Neutrophil (primary cell): ENCODE measurements around the gene CCDC30.

Experiments used
- H3K27ac ChIP-seq: fragments of 200-600 bp; sonication (generic); 2 replicates; pipeline ENCODE4 v1.5.1; 2016; ENCODE audit warnings: mild to moderate bottlenecking, moderate library complexity
- H3K27me3 ChIP-seq: fragments of 200-600 bp; sonication (generic); 2 replicates; pipeline ENCODE4 v1.6.0; 2016; ENCODE audit warnings: mild to moderate bottlenecking
- H3K36me3 ChIP-seq: fragments of 200-600 bp; sonication (generic); 2 replicates; pipeline ENCODE4 v1.5.1; 2017
- H3K4me1 ChIP-seq, 2 experiments: fragments of 200-600 bp in 1 of 2; sonication (generic) in 1 of 2; 1 replicate in 1 of 2; 2 replicates in 1 of 2; pipeline versions ENCODE4 v1.5.1 to v1.6.1; 2013 to 2016; ENCODE audit warnings: low read depth in 1 of 2, low read length in 1 of 2, mild to moderate bottlenecking in 1 of 2, moderate library complexity in 1 of 2; ENCODE audit not compliant: control insufficient read depth in 1 of 2, insufficient read depth in 1 of 2
- H3K4me3 ChIP-seq, 2 experiments: fragments of 200-600 bp in 1 of 2; sonication (generic) in 1 of 2; 1 replicate in 1 of 2; 2 replicates in 1 of 2; pipeline ENCODE4 v1.5.1; 2013 to 2016; ENCODE audit warnings: low read depth in 1 of 2, low read length in 1 of 2, mild to moderate bottlenecking in 1 of 2, moderate library complexity in 1 of 2
- H3K9me3 ChIP-seq: fragments of 200-600 bp; sonication (generic); 2 replicates; pipeline ENCODE4 v1.5.1; 2016
- CTCF ChIP-seq: fragments of 200-600 bp; sonication (generic); IDR thresholded peaks from 2 replicates; pipeline ENCODE4 v1.5.1; 2016; ENCODE audit warnings: antibody characterized with exemption

CCDC30 gene

GRCh38 chr1:42692461-42692860 is 229.4 kb downstream of the CCDC30 start:
- peaks cover 37% of the 10 kb centered on the region for H3K36me3 ChIP-seq
- H3K27me3 ChIP-seq: no peaks in the 10 kb centered on the region
- no peak for TF ChIP-seq CTCF
- H3K9me3 ChIP-seq: no peaks in the 10 kb centered on the region
- no peak overlapping the region for H3K4me3 ChIP-seq
- no peak overlapping the region for H3K27ac ChIP-seq
- H3K4me1 ChIP-seq: no peaks in the 10 kb centered on the region

- Histone ChIP-seq H3K4me1 (no peaks in the 10 kb centered on the region), H3K36me3 (peaks cover 37% of the 10 kb centered on the region), H3K27ac (no peak overlapping the region), H3K27me3 (no peaks in the 10 kb centered on the region), H3K4me3 (no peak overlapping the region), H3K9me3 (no peaks in the 10 kb centered on the region)
- no peak for TF ChIP-seq CTCF
Measured at GRCh38 chr1:42692911-42693310, 229.8 kb downstream of the CCDC30 start.

GRCh38 chr1:42698081-42698813 is 235.2 kb downstream of the CCDC30 start:
- Histone ChIP-seq H3K4me1 (no peaks in the 10 kb centered on the region), H3K9me3 (no peaks in the 10 kb centered on the region), H3K36me3 (peaks cover 81% of the 10 kb centered on the region), H3K27ac (no peak overlapping the region), H3K4me3 (no peak overlapping the region), H3K27me3 (no peaks in the 10 kb centered on the region)
- no peak for TF ChIP-seq CTCF

GRCh38 chr1:42700006-42700405 is 236.9 kb downstream of the CCDC30 start:
- Histone ChIP-seq H3K27ac (no peak overlapping the region), H3K4me3 (no peak overlapping the region), H3K36me3 (peaks cover 86% of the 10 kb centered on the region), H3K4me1 (no peaks in the 10 kb centered on the region), H3K9me3 (no peaks in the 10 kb centered on the region), H3K27me3 (no peaks in the 10 kb centered on the region)
- no peak for TF ChIP-seq CTCF

- H3K27ac ChIP-seq: no peak overlapping the region
- no peak overlapping the region for H3K4me3 ChIP-seq
- no peaks in the 10 kb centered on the region for H3K9me3 ChIP-seq
- no peak for TF ChIP-seq CTCF
- peaks cover 64% of the 10 kb centered on the region for H3K36me3 ChIP-seq
- no peaks in the 10 kb centered on the region for H3K4me1 ChIP-seq
- no peaks in the 10 kb centered on the region for H3K27me3 ChIP-seq
Measured at GRCh38 chr1:42703888-42704464, 240.9 kb downstream of the CCDC30 start.
